Stomach (tissue), 19 donors: Measurements from ENCODE around the gene PDHX. TPM values are rescaled to one million over a fixed set of nuclear protein-coding genes. Genes with fewer than 3 reads are reported as not detected.

ENCODE experiments used
- DNase-seq, 2 donors: peaks; one replicate each; pipeline versions ENCODE4 v3.0.0 to v3.0.0-alpha.2; 2013 to 2019
- H3K27ac ChIP-seq, 5 donors: fragments of 200-600 bp in 4 of 5; sonication (generic) in 4 of 5; one replicate each; pipeline ENCODE4 v1.5.1; 2013 to 2019; ENCODE audit warnings: mild to moderate bottlenecking in 1 of 5, moderate library complexity in 1 of 5
- H3K27me3 ChIP-seq, 3 donors: fragments of 200-600 bp; sonication (generic); one replicate each; pipeline ENCODE4 v1.5.1; 2017 to 2019; ENCODE audit warnings: mixed run types in 1 of 3
- H3K36me3 ChIP-seq, 4 donors: fragments of 200-600 bp; sonication (generic); 1 replicate in 3 of 4; 2 replicates in 1 of 4; pipeline ENCODE4 v1.5.1; 2016 to 2019
- H3K4me1 ChIP-seq, 4 donors: fragments of 200-600 bp; sonication (generic); one replicate each; pipeline ENCODE4 v1.5.1; 2016 to 2019
- H3K4me3 ChIP-seq, 4 donors: fragments of 200-600 bp; sonication (generic) in 3 of 4; one replicate each; pipeline ENCODE4 v1.5.1; 2016 to 2019; ENCODE audit warnings: mild to moderate bottlenecking in 1 of 4
- H3K9me3 ChIP-seq, 4 donors: fragments of 200-600 bp; sonication (generic); one replicate each; pipeline ENCODE4 v1.5.1; 2016 to 2019
- EP300 ChIP-seq: sonication (generic); formaldehyde crosslinking; IDR thresholded peaks from one replicate; pipeline ENCODE4 v1.6.1; 2017; ENCODE audit warnings: antibody characterized with exemption
- POLR2A ChIP-seq, 4 donors: fragments of 450-650 bp; IDR thresholded peaks; one replicate each; pipeline ENCODE4 v1.6.1; 2016; ENCODE audit warnings: antibody characterized with exemption in 4 of 4, control low read depth in 2 of 4, mild to moderate bottlenecking in 1 of 4, moderate library complexity in 1 of 4
- POLR2AphosphoS5 ChIP-seq, 3 donors: sonication (generic); formaldehyde crosslinking; IDR thresholded peaks; one replicate each; pipeline ENCODE4 v1.6.1; 2016; ENCODE audit warnings: antibody characterized with exemption in 3 of 3
- WGBS, 5 donors: extraction: QIAGEN DNeasy Blood & Tissue Kit in 3 of 5; methylation state at CpG; one replicate each; pipeline versions ENCODE4 v1.1.5 to v1.1.7; 2013 to 2018; 5-methylcytosine and 5-hydroxymethylcytosine counted together
- intact Hi-C: fragments of 100-400 bp; cut with DNase I; formaldehyde crosslinking; loops from one replicate; pipeline ENCODE4 v1.15.1; 2023; ENCODE audit warnings: low total_unique reads
- long read RNA-seq, 10 donors: transcript quantifications; one replicate each; lab custom pipeline, GENCODE V29; 2026
- polyA plus RNA-seq, 3 donors: library from polyadenylated mRNA; stranded (reverse); fragments of 200-250 nt; gene quantifications; one replicate each; pipeline ENCODE4 v1.2.3, GENCODE V29; 2013
- total RNA-seq, 5 donors: library from RNA; depleted of rRNA; stranded (reverse); fragments of >200 nt; gene quantifications; one replicate each; pipeline versions ENCODE4 v1.1.0 to v1.2.3, GENCODE V29; 2014 to 2016
- TF ChIP-seq, protein P1 (sequence below), 7 experiments: fragments of 450-650 bp in 4 of 7; fragments of 200-600 bp in 3 of 7; sonication (generic) in 3 of 7; IDR thresholded peaks; one replicate each; pipeline ENCODE4 v1.5.1; 2016 to 2019; ENCODE audit warnings: antibody characterized with exemption in 7 of 7, control low read depth in 2 of 7, mild to moderate bottlenecking in 1 of 7
- donor health status: healthy with polysubstance abuse.
- donor health status: Bipolar disorder and iron deficiency.
- donor health status: healthy.

PDHX gene
- total RNA-seq (10 to 100 TPM in 4 of 5 donors, 1 to 10 TPM in 1; 4.1 to 45.9 (median 28.4) TPM), polyA plus RNA-seq (10 to 100 TPM; 18.8 to 25.2 (median 21.4) TPM)
- long read RNA-seq, donor 1, partial matches to known transcripts, result 8 of 9 reads
- long read RNA-seq, donor 1, other reads (novel, unspliced or antisense), result 0 of 9 reads
- long read RNA-seq, donor 2, partial matches to known transcripts, result 0 of 2 reads
- long read RNA-seq, donor 2, other reads (novel, unspliced or antisense), result 0 of 2 reads
- long read RNA-seq, donor 3, partial matches to known transcripts, result 0 of 3 reads
- long read RNA-seq, donor 3, other reads (novel, unspliced or antisense), result 0 of 3 reads
- long read RNA-seq, donor 4, result 0 reads
- long read RNA-seq, donor 5, transcript PDHX-201 (11 exons, 2,389 nt), result major isoform, 5 of 25 reads
- long read RNA-seq, donor 5, partial matches to known transcripts, result 20 of 25 reads
- long read RNA-seq, donor 5, other reads (novel, unspliced or antisense), result 0 of 25 reads
- long read RNA-seq, donor 6, transcript PDHX-201 (11 exons, 2,389 nt), result major isoform, 14 of 14 reads
- long read RNA-seq, donor 6, partial matches to known transcripts, result 0 of 14 reads
- long read RNA-seq, donor 6, other reads (novel, unspliced or antisense), result 0 of 14 reads
- long read RNA-seq, donor 7, transcript PDHX-201 (11 exons, 2,389 nt), result major isoform, 7 of 57 reads
- long read RNA-seq, donor 7, partial matches to known transcripts, result 23 of 57 reads
- long read RNA-seq, donor 7, other reads (novel, unspliced or antisense), result 26 of 57 reads
- long read RNA-seq, donor 8, transcript PDHX-201 (11 exons, 2,389 nt), result major isoform, 5 of 11 reads
- long read RNA-seq, donor 8, partial matches to known transcripts, result 5 of 11 reads
- long read RNA-seq, donor 8, other reads (novel, unspliced or antisense), result 0 of 11 reads
- long read RNA-seq, donor 9, result 0 reads
- long read RNA-seq, donor 10, partial matches to known transcripts, result 5 of 7 reads
- long read RNA-seq, donor 10, other reads (novel, unspliced or antisense), result 0 of 7 reads

DNA sequence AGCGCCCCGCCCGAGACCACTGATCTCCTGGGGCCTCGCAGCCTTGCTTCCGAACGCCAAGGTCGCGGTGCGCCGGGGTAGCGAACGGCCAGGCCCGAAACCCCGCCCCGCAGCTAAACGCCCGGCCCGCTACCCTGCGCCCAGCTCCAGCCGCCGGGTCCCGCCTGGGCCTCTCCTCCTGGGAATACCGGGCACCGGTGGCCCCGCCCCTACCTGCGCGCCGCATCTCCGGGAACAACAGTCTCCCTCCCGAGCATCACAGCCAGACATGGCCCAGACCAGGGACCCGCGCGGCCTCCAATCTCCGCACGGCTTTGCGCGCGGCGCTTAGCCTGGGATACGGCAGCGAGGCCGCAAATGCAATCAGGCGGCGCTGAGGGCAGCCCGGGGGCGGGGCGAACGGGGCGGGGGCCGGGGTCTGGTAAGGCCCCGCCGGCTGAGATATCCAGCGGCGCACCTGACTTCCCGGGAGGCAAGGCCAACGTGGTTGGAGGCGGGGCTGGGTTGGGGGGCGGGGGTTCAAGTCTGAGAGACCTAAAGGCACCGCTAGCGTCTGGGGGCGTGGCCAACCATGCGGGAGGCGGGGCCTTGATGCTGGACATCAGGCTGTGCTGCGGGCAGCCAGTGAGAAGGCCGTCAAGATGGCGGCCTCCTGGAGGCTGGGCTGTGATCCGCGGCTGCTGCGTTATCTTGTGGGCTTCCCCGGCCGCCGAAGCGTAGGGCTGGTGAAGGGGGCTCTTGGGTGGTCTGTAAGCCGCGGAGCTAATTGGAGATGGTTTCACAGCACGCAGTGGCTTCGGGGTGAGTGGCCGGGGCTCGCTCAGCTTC is at the start of gene PDHX, which contains the start of gene APIP:
Gene PDHX (plus strand): TSS at position 604 of the 828 bp plus-strand sequence. CDS start 38 bp downstream, at position 642.
Gene APIP (minus strand): TSS at position 365 of the 828 bp plus-strand sequence. CDS start 95 bp downstream, at position 270.
- DNase-seq, result peak; percentile 100
- peaks cover 21 to 67% (median 43%) of the 10 kb centered on the region in 4 donors for H3K4me1 ChIP-seq
- H3K27ac ChIP-seq, result peak within 1 kb of the TSS; percentile 92 to 98 (median 96)
- WGBS, 5 donors, result 0 to 1% (median 0%) methylated on average over 36 to 79 of the region's 79 CpGs
- H3K36me3 ChIP-seq, result peaks cover 0 to 14% (median 9%) of the 10 kb centered on the region in 4 donors
- H3K4me3 ChIP-seq, result peak within 1 kb of the TSS; percentile 80 to 86 (median 82)
- no peaks in the 10 kb centered on the region for H3K9me3 ChIP-seq
- peak in 2 of 4 donors; percentile 97 for TF ChIP-seq POLR2A (IDR thresholded peaks at IDR 0.05)
- TF ChIP-seq EP300, result no peak
- peak; percentile 93 for TF ChIP-seq POLR2AphosphoS5 (IDR thresholded peaks at IDR 0.05)
- intact Hi-C loops, result no loop called here
- H3K27me3 ChIP-seq, result no peaks in the 10 kb centered on the region

DNA sequence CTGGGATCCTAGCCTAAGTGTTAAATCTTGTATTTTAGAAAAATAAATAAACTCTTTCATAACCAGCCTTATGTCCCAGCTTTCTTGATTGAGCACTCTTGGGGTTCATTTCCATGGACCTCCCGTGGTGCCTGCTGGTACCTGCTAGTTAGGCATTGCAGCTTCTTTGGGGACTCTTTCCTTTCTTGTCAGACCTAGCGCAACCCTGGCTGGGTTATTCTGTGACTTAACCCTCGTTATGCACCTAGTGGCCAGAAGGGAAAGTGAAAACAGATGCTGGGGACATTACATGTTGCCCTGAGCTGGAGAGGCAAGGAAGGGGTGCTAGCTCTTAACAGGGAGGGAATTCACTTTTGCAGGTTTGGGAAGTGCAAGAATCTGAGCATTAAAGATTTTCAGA is 47.0 kb upstream of the PDHX start:
- Histone ChIP-seq H3K27ac (no peak overlapping the region), H3K4me1 (no peaks in the 10 kb centered on the region), H3K27me3 (no peaks in the 10 kb centered on the region), H3K4me3 (no peak overlapping the region), H3K36me3 (peaks cover 0 to 3% (median 0%) of the 10 kb centered on the region in 4 donors), H3K9me3 (no peaks in the 10 kb centered on the region)
- TF ChIP-seq POLR2AphosphoS5 (IDR thresholded peaks at IDR 0.05), result no peak
- TF ChIP-seq, protein P1, sequence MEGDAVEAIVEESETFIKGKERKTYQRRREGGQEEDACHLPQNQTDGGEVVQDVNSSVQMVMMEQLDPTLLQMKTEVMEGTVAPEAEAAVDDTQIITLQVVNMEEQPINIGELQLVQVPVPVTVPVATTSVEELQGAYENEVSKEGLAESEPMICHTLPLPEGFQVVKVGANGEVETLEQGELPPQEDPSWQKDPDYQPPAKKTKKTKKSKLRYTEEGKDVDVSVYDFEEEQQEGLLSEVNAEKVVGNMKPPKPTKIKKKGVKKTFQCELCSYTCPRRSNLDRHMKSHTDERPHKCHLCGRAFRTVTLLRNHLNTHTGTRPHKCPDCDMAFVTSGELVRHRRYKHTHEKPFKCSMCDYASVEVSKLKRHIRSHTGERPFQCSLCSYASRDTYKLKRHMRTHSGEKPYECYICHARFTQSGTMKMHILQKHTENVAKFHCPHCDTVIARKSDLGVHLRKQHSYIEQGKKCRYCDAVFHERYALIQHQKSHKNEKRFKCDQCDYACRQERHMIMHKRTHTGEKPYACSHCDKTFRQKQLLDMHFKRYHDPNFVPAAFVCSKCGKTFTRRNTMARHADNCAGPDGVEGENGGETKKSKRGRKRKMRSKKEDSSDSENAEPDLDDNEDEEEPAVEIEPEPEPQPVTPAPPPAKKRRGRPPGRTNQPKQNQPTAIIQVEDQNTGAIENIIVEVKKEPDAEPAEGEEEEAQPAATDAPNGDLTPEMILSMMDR (IDR thresholded peaks at IDR 0.05), result peak in 1 of 7 experiments; percentile 12
- DNase-seq, result no peak
- intact Hi-C loops, result no loop called here
- WGBS, 5 donors, result 74 to 84% (median 80%) methylated on average over 3 of the region's 3 CpGs

DNA sequence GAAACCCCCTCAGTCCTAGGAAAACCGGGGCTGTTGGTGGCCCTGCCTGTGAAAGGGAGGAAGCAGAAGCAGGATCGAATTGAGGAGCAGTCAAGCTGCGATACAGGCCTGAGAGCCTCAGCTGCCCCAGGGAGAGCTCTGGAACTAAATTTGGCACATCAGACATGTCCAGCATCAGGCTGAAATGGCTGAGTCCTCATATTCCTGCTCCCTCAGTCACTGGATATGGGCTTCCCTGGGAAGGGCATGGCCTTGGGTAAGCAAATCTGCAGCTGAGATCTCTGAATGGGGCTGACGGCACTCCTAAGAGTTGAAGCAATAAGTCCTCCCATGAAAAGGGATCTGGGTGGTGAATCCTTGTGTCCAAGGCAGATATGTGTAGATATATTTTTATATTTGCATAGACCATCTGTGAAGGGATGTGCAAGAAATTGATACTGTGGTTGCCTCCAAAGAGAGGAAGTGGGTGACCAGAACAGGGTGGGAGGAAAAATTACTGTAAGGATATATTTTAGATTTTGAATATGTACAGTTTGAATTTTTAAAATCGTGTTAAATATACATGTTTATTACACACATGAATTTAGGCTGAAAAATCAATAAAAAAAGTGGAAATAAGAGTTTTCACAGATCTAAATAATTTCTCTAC is 45.7 kb upstream of the PDHX start:
- Histone ChIP-seq H3K4me3 (no peak overlapping the region), H3K36me3 (peaks cover 0 to 14% (median 3%) of the 10 kb centered on the region in 4 donors), H3K27ac (no peak overlapping the region), H3K4me1 (no peaks in the 10 kb centered on the region), H3K27me3 (no peaks in the 10 kb centered on the region), H3K9me3 (no peaks in the 10 kb centered on the region)
- intact Hi-C loops, result no loop called here
- TF ChIP-seq, protein P1 (IDR thresholded peaks at IDR 0.05), result no peak
- no peak for TF ChIP-seq POLR2AphosphoS5 (IDR thresholded peaks at IDR 0.05)
- no peak for TF ChIP-seq EP300
- TF ChIP-seq POLR2A (IDR thresholded peaks at IDR 0.05), result no peak
- DNase-seq, result no peak
- WGBS, 5 donors, result 85 to 92% (median 89%) methylated on average over 5 of the region's 5 CpGs

DNA sequence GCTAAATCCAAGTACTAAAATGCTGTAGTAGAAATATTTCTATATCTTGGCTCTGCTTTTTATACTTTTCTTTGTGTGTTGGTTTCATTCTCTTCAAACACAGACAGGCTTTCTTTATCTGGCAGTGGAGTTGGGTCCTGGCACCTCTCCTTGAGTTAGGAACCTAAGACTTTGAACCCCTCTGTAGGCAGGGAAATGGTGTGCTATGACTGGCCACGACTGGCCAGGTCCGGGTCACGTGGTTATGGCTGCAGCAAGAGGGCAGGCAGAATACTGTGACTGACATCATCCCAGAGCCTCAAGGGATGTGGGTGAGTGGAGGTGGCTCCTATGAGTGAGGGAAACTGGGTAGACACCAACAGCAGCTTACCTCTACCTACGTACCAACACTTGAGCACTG is 42.2 kb upstream of the PDHX start:
- Histone ChIP-seq H3K9me3 (no peaks in the 10 kb centered on the region), H3K27me3 (no peaks in the 10 kb centered on the region), H3K4me3 (no peak overlapping the region), H3K27ac (no peak overlapping the region), H3K36me3 (peaks cover 0 to 14% (median 3%) of the 10 kb centered on the region in 4 donors), H3K4me1 (no peaks in the 10 kb centered on the region)
- TF ChIP-seq POLR2A (IDR thresholded peaks at IDR 0.05) (no peak), EP300 (no peak), POLR2AphosphoS5 (IDR thresholded peaks at IDR 0.05) (no peak)
- TF ChIP-seq, protein P1 (IDR thresholded peaks at IDR 0.05), result no peak
- DNase-seq, result no peak
- WGBS, 5 donors, result 70 to 91% (median 77%) methylated on average over 4 of the region's 4 CpGs
- intact Hi-C loops, result no loop called here
